Metanephros (tissue), 1 donor: ENCODE measurements around the gene IGSF11. TPM values are rescaled to one million over a fixed set of nuclear protein-coding genes. Genes with fewer than 3 reads are reported as not detected.

ENCODE experiments used
- total RNA-seq: library from RNA; depleted of rRNA; stranded (reverse); fragments of >200 nt; gene quantifications from one replicate; pipeline ENCODE4 v1.2.3, GENCODE V29; 2014

Gene IGSF11
- total RNA-seq, result 4.8 TPM

GRCh38 chr3:119034256-119035013, at the start of gene IGSF11:
IGSF11 (minus strand) TSS chr3:119034846; CDS start chr3:119034582, 264 bp downstream.

Other genes with a start within 250 kb of the IGSF11 start
- gene TEX55, start 111.3 kb upstream of the IGSF11 start, total RNA-seq, result not detected
- 8.8 TPM for gene UPK1B, start 138.8 kb upstream of the IGSF11 start, total RNA-seq
- 22.6 TPM for gene B4GALT4, start 206.0 kb upstream of the IGSF11 start, total RNA-seq